Measurements from ENCODE around the gene KRTAP4-4.
"Not testable (repeated sequence)": the region's sequence is repeated elsewhere in the genome, so short reads cannot be mapped to it uniquely, and the experiment has no call there.

Gene KRTAP4-4

GRCh38 chr17:41177727-41178271 lies 17.3 kb upstream of the KRTAP4-4 start, which contains the start of gene KRTAP4-2:
Gene KRTAP4-2 (minus strand): TSS chr17:41178221. CDS start chr17:41178164, 57 bp downstream.
- no peaks in the 10 kb centered on the region for H3K4me1 ChIP-seq (ENCODE audit: control insufficient read depth, insufficient read depth, low read length, poor library complexity, severe bottlenecking)
- no peaks in the 10 kb centered on the region for H3K9me3 ChIP-seq (ENCODE audit: control insufficient read depth, low read length)
- DNase-seq: no peak
- H3K27me3 ChIP-seq (replicated peaks; ENCODE audit: control insufficient read depth, insufficient read depth, low read length, poor library complexity, severe bottlenecking): no peaks in the 10 kb centered on the region
- no peaks in the 10 kb centered on the region for H3K36me3 ChIP-seq (ENCODE audit: control insufficient read depth, insufficient read depth, low read length)
- H3K27ac ChIP-seq (ENCODE audit: insufficient read depth, low read length, poor library complexity, severe bottlenecking): no peak within 1 kb of the TSS
- H3K4me3 ChIP-seq (ENCODE audit: insufficient read depth, low read depth, low read length, poor library complexity, severe bottlenecking): no peak within 1 kb of the TSS

GRCh38 chr17:41176744-41177387 lies 16.3 kb upstream of the KRTAP4-4 start:
- DNase-seq: no peak
- Histone ChIP-seq H3K36me3 (ENCODE audit: control insufficient read depth, insufficient read depth, low read length) (no peaks in the 10 kb centered on the region), H3K4me1 (ENCODE audit: control insufficient read depth, insufficient read depth, low read length, poor library complexity, severe bottlenecking) (no peaks in the 10 kb centered on the region), H3K4me3 (ENCODE audit: insufficient read depth, low read depth, low read length, poor library complexity, severe bottlenecking) (no peak overlapping the region), H3K27me3 (replicated peaks; ENCODE audit: control insufficient read depth, insufficient read depth, low read length, poor library complexity, severe bottlenecking) (no peaks in the 10 kb centered on the region), H3K27ac (ENCODE audit: insufficient read depth, low read length, poor library complexity, severe bottlenecking) (no peak overlapping the region), H3K9me3 (ENCODE audit: control insufficient read depth, low read length) (no peaks in the 10 kb centered on the region)

- Histone ChIP-seq H3K27me3 (replicated peaks; ENCODE audit: control insufficient read depth, insufficient read depth, low read length, poor library complexity, severe bottlenecking) (no peaks in the 10 kb centered on the region), H3K4me1 (ENCODE audit: control insufficient read depth, insufficient read depth, low read length, poor library complexity, severe bottlenecking) (no peaks in the 10 kb centered on the region), H3K4me3 (ENCODE audit: insufficient read depth, low read depth, low read length, poor library complexity, severe bottlenecking) (no peak overlapping the region), H3K36me3 (ENCODE audit: control insufficient read depth, insufficient read depth, low read length) (no peaks in the 10 kb centered on the region), H3K27ac (ENCODE audit: insufficient read depth, low read length, poor library complexity, severe bottlenecking) (no peak overlapping the region), H3K9me3 (ENCODE audit: control insufficient read depth, low read length) (no peaks in the 10 kb centered on the region)
- no peak for DNase-seq
Measured at GRCh38 chr17:41171886-41172285, 11.3 kb upstream of the KRTAP4-4 start.

- Histone ChIP-seq H3K4me3 (ENCODE audit: insufficient read depth, low read depth, low read length, poor library complexity, severe bottlenecking) (no peak within 1 kb of the TSS), H3K36me3 (ENCODE audit: control insufficient read depth, insufficient read depth, low read length) (no peaks in the 10 kb centered on the region), H3K27ac (ENCODE audit: insufficient read depth, low read length, poor library complexity, severe bottlenecking) (no peak within 1 kb of the TSS), H3K27me3 (replicated peaks; ENCODE audit: control insufficient read depth, insufficient read depth, low read length, poor library complexity, severe bottlenecking) (no peaks in the 10 kb centered on the region), H3K4me1 (ENCODE audit: control insufficient read depth, insufficient read depth, low read length, poor library complexity, severe bottlenecking) (no peaks in the 10 kb centered on the region), H3K9me3 (ENCODE audit: control insufficient read depth, low read length) (no peaks in the 10 kb centered on the region)
- DNase-seq: no peak
Measured at GRCh38 chr17:41168121-41168520, 7.6 kb upstream of the KRTAP4-4 start, which contains the start of gene KRTAP4-3. Gene KRTAP4-3 (minus strand): TSS chr17:41168221. CDS start chr17:41168172, 49 bp downstream.

- DNase-seq: no peak
- Histone ChIP-seq H3K36me3 (ENCODE audit: control insufficient read depth, insufficient read depth, low read length) (no peaks in the 10 kb centered on the region), H3K4me3 (ENCODE audit: insufficient read depth, low read depth, low read length, poor library complexity, severe bottlenecking) (no peak overlapping the region)
Measured at GRCh38 chr17:41167561-41167960, 7.0 kb upstream of the KRTAP4-4 start.

GRCh38 chr17:41163828-41164227 lies 3.3 kb upstream of the KRTAP4-4 start:
- Histone ChIP-seq H3K4me1 (ENCODE audit: control insufficient read depth, insufficient read depth, low read length, poor library complexity, severe bottlenecking) (no peaks in the 10 kb centered on the region), H3K27me3 (replicated peaks; ENCODE audit: control insufficient read depth, insufficient read depth, low read length, poor library complexity, severe bottlenecking) (peaks cover 3% of the 10 kb centered on the region), H3K9me3 (ENCODE audit: control insufficient read depth, low read length) (no peaks in the 10 kb centered on the region), H3K4me3 (ENCODE audit: insufficient read depth, low read depth, low read length, poor library complexity, severe bottlenecking) (no peak overlapping the region), H3K27ac (ENCODE audit: insufficient read depth, low read length, poor library complexity, severe bottlenecking) (no peak overlapping the region), H3K36me3 (ENCODE audit: control insufficient read depth, insufficient read depth, low read length) (no peaks in the 10 kb centered on the region)
- no peak for DNase-seq

More at GRCh38 chr17:41167561-41167960, 7.0 kb upstream of the KRTAP4-4 start:
- H3K4me1 ChIP-seq (ENCODE audit: control insufficient read depth, insufficient read depth, low read length, poor library complexity, severe bottlenecking): no peaks in the 10 kb centered on the region
- no peak overlapping the region for H3K27ac ChIP-seq (ENCODE audit: insufficient read depth, low read length, poor library complexity, severe bottlenecking)
- H3K27me3 ChIP-seq (replicated peaks; ENCODE audit: control insufficient read depth, insufficient read depth, low read length, poor library complexity, severe bottlenecking): no peaks in the 10 kb centered on the region
- no peaks in the 10 kb centered on the region for H3K9me3 ChIP-seq (ENCODE audit: control insufficient read depth, low read length)

- H3K4me1 ChIP-seq (ENCODE audit: control insufficient read depth, insufficient read depth, low read length, poor library complexity, severe bottlenecking); DNase-seq; H3K4me3 ChIP-seq (ENCODE audit: insufficient read depth, low read depth, low read length, poor library complexity, severe bottlenecking); H3K27me3 ChIP-seq (replicated peaks; ENCODE audit: control insufficient read depth, insufficient read depth, low read length, poor library complexity, severe bottlenecking); H3K9me3 ChIP-seq (ENCODE audit: control insufficient read depth, low read length); H3K27ac ChIP-seq (ENCODE audit: insufficient read depth, low read length, poor library complexity, severe bottlenecking); H3K36me3 ChIP-seq (ENCODE audit: control insufficient read depth, insufficient read depth, low read length): not testable (repeated sequence)
Measured at GRCh38 chr17:41160190-41160589, 358 bp downstream of the KRTAP4-4 start.

GRCh38 chr17:41153856-41154255 lies 6.7 kb downstream of the KRTAP4-4 start:
- H3K27me3 ChIP-seq (replicated peaks; ENCODE audit: control insufficient read depth, insufficient read depth, low read length, poor library complexity, severe bottlenecking): no peaks in the 10 kb centered on the region
- H3K36me3 ChIP-seq (ENCODE audit: control insufficient read depth, insufficient read depth, low read length): no peaks in the 10 kb centered on the region
- no peak overlapping the region for H3K4me3 ChIP-seq (ENCODE audit: insufficient read depth, low read depth, low read length, poor library complexity, severe bottlenecking)
- DNase-seq: no peak
- H3K9me3 ChIP-seq (ENCODE audit: control insufficient read depth, low read length): no peaks in the 10 kb centered on the region
- no peaks in the 10 kb centered on the region for H3K4me1 ChIP-seq (ENCODE audit: control insufficient read depth, insufficient read depth, low read length, poor library complexity, severe bottlenecking)
- no peak overlapping the region for H3K27ac ChIP-seq (ENCODE audit: insufficient read depth, low read length, poor library complexity, severe bottlenecking)

- no peak for DNase-seq
- Histone ChIP-seq H3K36me3 (ENCODE audit: control insufficient read depth, insufficient read depth, low read length) (no peaks in the 10 kb centered on the region), H3K4me3 (ENCODE audit: insufficient read depth, low read depth, low read length, poor library complexity, severe bottlenecking) (no peak overlapping the region), H3K9me3 (ENCODE audit: control insufficient read depth, low read length) (no peaks in the 10 kb centered on the region), H3K4me1 (ENCODE audit: control insufficient read depth, insufficient read depth, low read length, poor library complexity, severe bottlenecking) (no peaks in the 10 kb centered on the region), H3K27ac (ENCODE audit: insufficient read depth, low read length, poor library complexity, severe bottlenecking) (no peak overlapping the region), H3K27me3 (replicated peaks; ENCODE audit: control insufficient read depth, insufficient read depth, low read length, poor library complexity, severe bottlenecking) (no peaks in the 10 kb centered on the region)
Measured at GRCh38 chr17:41151525-41151924, 9.0 kb downstream of the KRTAP4-4 start.

- Histone ChIP-seq H3K27ac (ENCODE audit: insufficient read depth, low read length, poor library complexity, severe bottlenecking) (no peak overlapping the region), H3K4me3 (ENCODE audit: insufficient read depth, low read depth, low read length, poor library complexity, severe bottlenecking) (no peak overlapping the region), H3K9me3 (ENCODE audit: control insufficient read depth, low read length) (no peaks in the 10 kb centered on the region), H3K36me3 (ENCODE audit: control insufficient read depth, insufficient read depth, low read length) (no peaks in the 10 kb centered on the region), H3K27me3 (replicated peaks; ENCODE audit: control insufficient read depth, insufficient read depth, low read length, poor library complexity, severe bottlenecking) (no peaks in the 10 kb centered on the region), H3K4me1 (ENCODE audit: control insufficient read depth, insufficient read depth, low read length, poor library complexity, severe bottlenecking) (no peaks in the 10 kb centered on the region)
- no peak for DNase-seq
Measured at GRCh38 chr17:41150026-41150425, 10.5 kb downstream of the KRTAP4-4 start.

Data from effector memory CD4-positive, alpha-beta T cell (primary cell).